Left forelimb (tissue), 1 donor: ENCODE measurements around the gene FGFBP3.

Experiments used
- DNase-seq: peaks from one replicate; pipeline ENCODE4 v3.0.0-alpha.2; 2018; ENCODE audit warnings: low spot score

FGFBP3 gene

GRCh38 chr10:91856637-91857036, 52.6 kb downstream of the FGFBP3 start:
- no peak for DNase-seq
